SK-N-SH (cell line): ENCODE measurements around the gene TMEM225B.

Experiments used
- CTCF ChIP-seq: fragments of 200-600 bp; sonication (generic); IDR thresholded peaks from 2 replicates; pipeline ENCODE4 v1.6.1; 2017; ENCODE audit warnings: antibody characterized with exemption, mild to moderate bottlenecking, moderate library complexity
- GABPA ChIP-seq: IDR thresholded peaks from 2 replicates; pipeline ENCODE4 v1.4.0; 2012; ENCODE audit warnings: low read depth, mild to moderate bottlenecking
- RCOR1 ChIP-seq: fragments of 150-350 bp; IDR thresholded peaks from 2 replicates; pipeline ENCODE4 v1.6.1; 2017; ENCODE audit warnings: antibody characterized with exemption, low read length
- ZBTB33 ChIP-seq: IDR thresholded peaks from 2 replicates; pipeline ENCODE4 v1.4.0; 2012; ENCODE audit warnings: low read depth, borderline replicate concordance

- no peak for TF ChIP-seq GABPA
- TF ChIP-seq CTCF, result no peak
- no peak for TF ChIP-seq ZBTB33
- TF ChIP-seq RCOR1, result no peak
Observed at GRCh38 chr7:99651290-99651689, 53.2 kb downstream of the TMEM225B start.
